Stomach smooth muscle (tissue), 2 donors: ENCODE data around the gene C1QTNF4.

Experiments used
- H3K27ac ChIP-seq: one replicate; pipeline ENCODE4 v1.7.0; 2013; ENCODE audit warnings: mild to moderate bottlenecking, low read length, inconsistent platforms
- H3K27me3 ChIP-seq, 2 donors: one replicate each; pipeline ENCODE4 v1.7.0; 2013; ENCODE audit warnings: low read length in 2 of 2; ENCODE audit not compliant: insufficient read depth in 2 of 2, control insufficient read depth in 1 of 2
- H3K36me3 ChIP-seq, 2 donors: one replicate each; pipeline ENCODE4 v1.7.0; 2013; ENCODE audit warnings: low read length in 2 of 2; ENCODE audit not compliant: control insufficient read depth in 2 of 2, insufficient read depth in 2 of 2
- H3K4me1 ChIP-seq: one replicate; pipeline ENCODE4 v1.7.0; 2013; ENCODE audit warnings: low read length; ENCODE audit not compliant: control insufficient read depth, insufficient read depth
- H3K4me3 ChIP-seq, 2 donors: one replicate each; pipeline ENCODE4 v1.7.0; 2013; ENCODE audit warnings: low read length in 2 of 2
- H3K9ac ChIP-seq, 2 donors: one replicate each; pipeline ENCODE4 v1.7.0; 2013; ENCODE audit warnings: low read length in 2 of 2, mild to moderate bottlenecking in 1 of 2
- H3K9me3 ChIP-seq, 2 donors: one replicate each; pipeline ENCODE4 v1.7.0; 2013; ENCODE audit warnings: low read length in 2 of 2; ENCODE audit not compliant: control insufficient read depth in 2 of 2
- donor health status: healthy.
- donor health status: Pancreatic carcinoma.

Gene C1QTNF4

GRCh38 chr11:47593492-47593933 is 698 bp downstream of the C1QTNF4 start:
- Histone ChIP-seq H3K36me3 (no peaks in the 10 kb centered on the region), H3K9ac (no peak overlapping the region), H3K27me3 (peaks cover 34 to 38% of the 10 kb centered on the region in 2 donors), H3K27ac (no peak overlapping the region), H3K4me1 (peaks cover 17% of the 10 kb centered on the region), H3K9me3 (no peaks in the 10 kb centered on the region), H3K4me3 (peak overlapping the region in 1 of 2 donors; percentile 61)

- H3K9me3 ChIP-seq: no peaks in the 10 kb centered on the region
- H3K36me3 ChIP-seq: no peaks in the 10 kb centered on the region
- H3K27me3 ChIP-seq: peaks cover 34 to 38% of the 10 kb centered on the region in 2 donors
- H3K4me1 ChIP-seq: peaks cover 19% of the 10 kb centered on the region
- no peak overlapping the region for H3K4me3 ChIP-seq
- no peak overlapping the region for H3K27ac ChIP-seq
- no peak overlapping the region for H3K9ac ChIP-seq
Measured at GRCh38 chr11:47592970-47593369, 1.2 kb downstream of the C1QTNF4 start.

- H3K4me3 ChIP-seq: no peak overlapping the region
- H3K27me3 ChIP-seq: peaks cover 34 to 38% of the 10 kb centered on the region in 2 donors
- H3K4me1 ChIP-seq: peaks cover 22% of the 10 kb centered on the region
- no peak overlapping the region for H3K27ac ChIP-seq
- no peaks in the 10 kb centered on the region for H3K36me3 ChIP-seq
- no peaks in the 10 kb centered on the region for H3K9me3 ChIP-seq
- no peak overlapping the region for H3K9ac ChIP-seq
Measured at GRCh38 chr11:47592251-47592650, 2.0 kb downstream of the C1QTNF4 start.

- peaks cover 34 to 38% of the 10 kb centered on the region in 2 donors for H3K27me3 ChIP-seq
- H3K4me3 ChIP-seq: no peak overlapping the region
- H3K27ac ChIP-seq: no peak overlapping the region
Measured at GRCh38 chr11:47591764-47592163, 2.4 kb downstream of the C1QTNF4 start.

GRCh38 chr11:47589977-47590861 is 4.0 kb downstream of the C1QTNF4 start:
- H3K9me3 ChIP-seq: no peaks in the 10 kb centered on the region
- H3K27ac ChIP-seq: no peak overlapping the region
- peak overlapping the region; percentile 53 to 68 for H3K4me3 ChIP-seq
- H3K9ac ChIP-seq: peak overlapping the region in 1 of 2 donors; percentile 68
- H3K27me3 ChIP-seq: peaks cover 34 to 35% of the 10 kb centered on the region in 2 donors
- no peaks in the 10 kb centered on the region for H3K36me3 ChIP-seq
- H3K4me1 ChIP-seq: peaks cover 22% of the 10 kb centered on the region

More at GRCh38 chr11:47591764-47592163, 2.4 kb downstream of the C1QTNF4 start:
- no peaks in the 10 kb centered on the region for H3K9me3 ChIP-seq
- peaks cover 22% of the 10 kb centered on the region for H3K4me1 ChIP-seq
- no peaks in the 10 kb centered on the region for H3K36me3 ChIP-seq
- no peak overlapping the region for H3K9ac ChIP-seq

GRCh38 chr11:47589584-47589976 is 4.6 kb downstream of the C1QTNF4 start:
- Histone ChIP-seq H3K27ac (no peak overlapping the region), H3K9me3 (no peaks in the 10 kb centered on the region), H3K4me3 (peak overlapping the region; percentile 53 to 68), H3K27me3 (peaks cover 28 to 32% of the 10 kb centered on the region in 2 donors), H3K9ac (peak overlapping the region; percentile 42 to 68), H3K4me1 (peaks cover 22% of the 10 kb centered on the region), H3K36me3 (peaks cover 0 to 2% of the 10 kb centered on the region in 2 donors)

- no peak overlapping the region for H3K27ac ChIP-seq
- H3K36me3 ChIP-seq: peaks cover 2 to 5% of the 10 kb centered on the region in 2 donors
- H3K9me3 ChIP-seq: no peaks in the 10 kb centered on the region
- peak overlapping the region; percentile 53 to 68 for H3K4me3 ChIP-seq
- H3K9ac ChIP-seq: peak overlapping the region; percentile 42 to 68
- peaks cover 18% of the 10 kb centered on the region for H3K4me1 ChIP-seq
- peaks cover 24 to 28% of the 10 kb centered on the region in 2 donors for H3K27me3 ChIP-seq
Measured at GRCh38 chr11:47589118-47589517, 5.1 kb downstream of the C1QTNF4 start.

- Histone ChIP-seq H3K4me1 (peaks cover 10% of the 10 kb centered on the region), H3K36me3 (peaks cover 15 to 18% of the 10 kb centered on the region in 2 donors), H3K27me3 (peaks cover 13 to 16% of the 10 kb centered on the region in 2 donors), H3K4me3 (no peak overlapping the region), H3K9me3 (no peaks in the 10 kb centered on the region), H3K9ac (no peak overlapping the region), H3K27ac (no peak overlapping the region)
Measured at GRCh38 chr11:47587723-47588326, 6.4 kb downstream of the C1QTNF4 start.

GRCh38 chr11:47587039-47587716 is 7.0 kb downstream of the C1QTNF4 start:
- no peaks in the 10 kb centered on the region for H3K9me3 ChIP-seq
- H3K27me3 ChIP-seq: peaks cover 7 to 9% of the 10 kb centered on the region in 2 donors
- H3K4me1 ChIP-seq: peaks cover 10% of the 10 kb centered on the region
- H3K27ac ChIP-seq: no peak overlapping the region
- H3K36me3 ChIP-seq: peaks cover 21 to 24% of the 10 kb centered on the region in 2 donors
- H3K9ac ChIP-seq: no peak overlapping the region
- no peak overlapping the region for H3K4me3 ChIP-seq

GRCh38 chr11:47586098-47586855 is 7.9 kb downstream of the C1QTNF4 start, which contains the start of gene FAM180B:
Gene FAM180B, plus strand, starts transcription at chr11:47586678. Its CDS starts 91 bp downstream, at chr11:47586769.
- Histone ChIP-seq H3K9me3 (no peaks in the 10 kb centered on the region), H3K4me1 (peaks cover 10% of the 10 kb centered on the region), H3K27me3 (peaks cover 2 to 4% of the 10 kb centered on the region in 2 donors), H3K27ac (no peak within 1 kb of the TSS), H3K36me3 (peaks cover 28 to 33% of the 10 kb centered on the region in 2 donors), H3K4me3 (no peak within 1 kb of the TSS), H3K9ac (no peak within 1 kb of the TSS)
